Psoas muscle (tissue), 8 donors: ENCODE results near the gene STEAP3. TPM values are rescaled to one million over a fixed set of nuclear protein-coding genes. Genes with fewer than 3 reads are reported as not detected.

Experiments
- ATAC-seq, 4 donors: fragments of 200-7000 bp; cut with Tn5 transposase; one replicate each; pipeline ENCODE4 v1.9.1; 2020; ENCODE audit warnings: moderate library complexity in 3 of 4, mild to moderate bottlenecking in 2 of 4
- DNase-seq, 2 donors: peaks; one replicate each; pipeline ENCODE4 v3.0.0-alpha.2; 2020
- H3K27ac ChIP-seq: fragments of 200-600 bp; one replicate; pipeline ENCODE4 v1.8.0; 2022
- H3K27me3 ChIP-seq, 3 donors: fragments of 200-600 bp in 1 of 3; one replicate each; pipeline versions ENCODE4 v1.6.1 to v1.8.0; 2013 to 2022; ENCODE audit warnings: low read length in 2 of 3, mild to moderate bottlenecking in 2 of 3, moderate library complexity in 1 of 3; ENCODE audit not compliant: insufficient read depth in 3 of 3
- H3K36me3 ChIP-seq, 2 donors: fragments of 200-600 bp in 1 of 2; one replicate each; pipeline versions ENCODE4 v1.6.1 to v1.8.0; 2013 to 2022; ENCODE audit warnings: low read depth in 1 of 2, mild to moderate bottlenecking in 1 of 2, moderate library complexity in 1 of 2; ENCODE audit not compliant: insufficient read depth in 1 of 2
- H3K4me1 ChIP-seq: fragments of 200-600 bp; one replicate; pipeline ENCODE4 v1.8.0; 2022
- H3K4me3 ChIP-seq: fragments of 200-600 bp; one replicate; pipeline ENCODE4 v1.8.0; 2022; ENCODE audit warnings: mild to moderate bottlenecking
- H3K9me3 ChIP-seq: fragments of 200-600 bp; one replicate; pipeline ENCODE4 v1.8.0; 2022
- CTCF ChIP-seq: fragments of 200-600 bp; IDR thresholded peaks from one replicate; pipeline ENCODE4 v1.8.0; 2022; ENCODE audit warnings: antibody characterized with exemption
- WGBS, 3 donors: extraction: QIAGEN DNeasy Blood & Tissue Kit; methylation state at CpG; one replicate each; pipeline versions ENCODE4 v1.1.6 to v1.1.7; 2013; 5-methylcytosine and 5-hydroxymethylcytosine counted together
- intact Hi-C, 2 donors: fragments of 100-400 bp; cut with DNase I; formaldehyde crosslinking; loops; one replicate each; pipeline versions ENCODE4 v1.11.0 to v1.14.2; 2022
- polyA plus RNA-seq, 3 donors: library from polyadenylated mRNA; stranded (reverse); fragments of 200-250 nt; gene quantifications; one replicate each; pipeline ENCODE4 v1.2.3, GENCODE V29; 2013
- total RNA-seq, 4 donors: library from RNA; stranded (reverse); fragmentation: NEBNext Ultra II Directional in 2 of 4; extraction: Animal tissue kit (Norgen Biotek cat#: 25700) in 2 of 4; gene quantifications; one replicate each; pipeline versions ENCODE4 v1.2.1 to v1.2.4, GENCODE V29; 2021 to 2023
- donor health status: healthy with polysubstance abuse.
- donor health status: DM: no; HTN: no; CAD: no; lungs with moderate emphysema.
- donor health status: Bipolar disorder and iron deficiency.
- donor health status: healthy.
- donor health status: DM: yes; HTN: yes; CAD: no.
- donor health status: DM: no; HTN: no; CAD: no.
- donor health status: DM: no; HTN: no; CAD: no.
- donor health status: DM: yes; HTN: yes; CAD: no.

Gene STEAP3
- total and polyA plus RNA-seq, 7 donors: 8.6 to 47.4 (median 15.7) TPM

- H3K9me3 ChIP-seq: no peaks in the 10 kb centered on the region
- H3K4me3 ChIP-seq: no peak overlapping the region
- no peak for TF ChIP-seq CTCF
- H3K27me3 ChIP-seq: peaks cover 0 to 2% (median 0%) of the 10 kb centered on the region in 3 donors
- DNase-seq (no peak), ATAC-seq (no peak)
- intact Hi-C loops: no loop called here
- WGBS, 3 donors: 51 to 57% (median 57%) methylated on average over 8 of the region's 8 CpGs
- H3K4me1 ChIP-seq: no peaks in the 10 kb centered on the region
- no peaks in the 10 kb centered on the region for H3K36me3 ChIP-seq
- no peak overlapping the region for H3K27ac ChIP-seq
Measured at GRCh38 chr2:119190321-119191111, 33.1 kb upstream of the STEAP3 start.

GRCh38 chr2:119192893-119193292 lies 30.7 kb upstream of the STEAP3 start:
- 65 to 69% (median 66%) methylated on average over 6 of the region's 6 CpGs for WGBS, 3 donors
- no peak for TF ChIP-seq CTCF
- H3K36me3 ChIP-seq: no peaks in the 10 kb centered on the region
- DNase-seq (no peak), ATAC-seq (no peak)
- intact Hi-C loops: no loop called here
- no peaks in the 10 kb centered on the region for H3K9me3 ChIP-seq
- H3K27ac ChIP-seq: no peak overlapping the region
- no peak overlapping the region for H3K4me3 ChIP-seq
- peaks cover 0 to 3% (median 2%) of the 10 kb centered on the region in 3 donors for H3K27me3 ChIP-seq
- no peaks in the 10 kb centered on the region for H3K4me1 ChIP-seq

- no peak for DNase-seq
- Histone ChIP-seq H3K4me1 (no peaks in the 10 kb centered on the region), H3K27ac (no peak overlapping the region), H3K9me3 (no peaks in the 10 kb centered on the region), H3K27me3 (peaks cover 0 to 3% (median 2%) of the 10 kb centered on the region in 3 donors), H3K36me3 (no peaks in the 10 kb centered on the region), H3K4me3 (no peak overlapping the region)
- ATAC-seq: no peak
- TF ChIP-seq CTCF: no peak
- 85 to 89% (median 88%) methylated on average over 5 of the region's 5 CpGs for WGBS, 3 donors
- intact Hi-C loops: no loop called here
Measured at GRCh38 chr2:119195001-119195400, 28.6 kb upstream of the STEAP3 start.

GRCh38 chr2:119195887-119196286 lies 27.7 kb upstream of the STEAP3 start:
- intact Hi-C loops: no loop called here
- Histone ChIP-seq H3K4me1 (no peaks in the 10 kb centered on the region), H3K4me3 (no peak overlapping the region), H3K27ac (no peak overlapping the region), H3K9me3 (no peaks in the 10 kb centered on the region), H3K36me3 (no peaks in the 10 kb centered on the region), H3K27me3 (peaks cover 0 to 3% (median 2%) of the 10 kb centered on the region in 3 donors)
- no peak for ATAC-seq
- no peak for TF ChIP-seq CTCF
- WGBS, 3 donors: 23 to 33% (median 27%) methylated on average over 2 of the region's 2 CpGs
- DNase-seq: no peak
